Effector CD8-positive, alpha-beta T cell (primary cell): Measurements from ENCODE around the gene RAD18.

Experiments used
- DNase-seq: peaks from one replicate; lab custom pipeline; 2025; lab: John Stamatoyannopoulos, UW

Gene RAD18

DNA sequence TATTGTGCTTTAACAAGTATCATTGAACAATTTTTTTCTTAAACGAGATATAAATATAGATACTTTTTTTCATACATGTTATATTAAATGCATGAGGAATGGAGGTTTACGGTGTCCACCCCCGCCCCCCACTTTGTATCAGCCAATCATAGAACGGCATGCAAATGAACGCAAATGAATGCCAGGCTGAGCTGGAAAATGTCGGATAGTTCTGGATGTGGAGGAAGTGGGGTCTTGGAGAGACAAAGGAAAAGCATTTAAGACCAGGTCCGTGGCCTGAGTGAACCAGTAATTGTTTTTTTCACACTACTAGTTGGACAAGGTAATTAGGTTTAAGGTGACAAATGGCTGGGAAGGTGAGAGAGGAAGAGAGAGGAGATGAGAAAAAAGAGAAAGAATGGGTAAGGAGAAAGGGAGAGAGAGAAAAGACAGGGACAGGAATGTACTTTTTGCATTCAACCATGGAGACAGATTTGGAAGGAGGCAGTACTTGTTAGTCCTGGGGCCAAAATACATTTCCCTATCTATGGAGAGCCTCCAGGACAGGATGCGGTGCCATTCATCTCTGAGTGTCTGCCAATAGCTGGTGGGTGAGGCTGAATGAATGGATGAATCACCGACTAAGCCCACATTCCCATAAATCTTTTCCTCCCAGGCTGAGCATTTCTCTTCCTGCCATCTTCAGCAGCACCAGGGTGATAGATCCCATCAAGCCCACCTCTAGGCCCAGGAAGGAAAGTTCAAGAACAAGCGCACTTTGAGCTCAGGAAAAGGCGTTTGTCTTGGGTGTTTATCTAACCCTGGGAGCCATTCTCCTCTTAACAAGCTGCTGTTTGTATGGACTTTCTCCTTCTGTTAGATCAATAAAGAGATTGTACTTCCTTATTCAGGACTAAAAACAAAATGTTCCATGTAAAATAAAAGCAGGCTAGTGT lies 1.4 kb upstream of the RAD18 start:
- no peak for DNase-seq

DNA sequence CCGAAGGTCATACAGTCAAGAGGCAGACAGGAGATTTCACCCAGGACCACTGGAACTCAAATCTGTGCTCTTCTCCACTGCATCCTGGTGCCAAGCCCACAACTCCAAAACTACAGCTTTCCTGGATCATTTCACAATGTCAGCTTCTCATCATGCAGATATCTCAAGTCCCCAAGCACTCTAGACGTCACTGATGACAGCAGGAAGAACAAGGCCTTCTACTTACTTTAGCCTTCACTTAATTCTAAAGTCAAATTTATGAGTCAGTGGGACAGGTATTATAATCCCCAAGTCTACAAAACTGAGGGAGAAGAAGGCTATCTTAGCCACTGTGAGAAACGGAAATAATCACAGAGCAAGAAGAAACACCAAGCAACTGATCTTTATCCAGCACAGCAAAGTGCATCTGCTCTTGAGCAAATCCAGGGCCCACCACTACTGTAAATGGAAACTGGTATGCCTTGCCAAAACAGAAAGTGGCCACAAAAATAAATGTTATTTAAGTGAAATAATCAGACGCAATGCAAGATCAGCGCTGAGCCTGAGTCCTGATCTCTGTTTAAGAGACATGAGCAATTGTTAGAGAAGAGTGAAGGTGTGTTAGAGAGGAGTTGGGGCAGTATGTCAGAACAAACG lies 928 bp downstream of the RAD18 start:
- DNase-seq, result no peak

DNA sequence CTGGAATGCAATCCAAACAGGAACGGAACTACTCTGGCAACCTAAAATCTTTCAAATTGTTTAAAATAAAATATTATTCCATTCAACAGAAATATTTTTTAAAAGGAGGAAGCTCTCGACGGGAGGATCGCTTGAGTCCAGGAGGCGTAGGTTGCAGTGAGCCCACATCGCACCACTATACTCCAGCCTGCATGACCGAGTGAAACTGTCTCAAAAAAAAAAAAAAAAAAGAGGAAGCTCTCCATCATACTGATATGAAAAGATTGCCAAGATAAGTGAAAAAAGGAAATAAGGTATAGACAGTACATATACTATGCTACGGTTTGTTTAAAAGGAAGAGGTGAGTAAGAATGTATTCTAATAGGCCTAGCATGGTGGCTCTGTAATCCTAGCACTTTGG lies 3.6 kb downstream of the RAD18 start:
- DNase-seq, result no peak

GRCh38 chr3:8954938-8955763 lies 8.1 kb downstream of the RAD18 start:
- DNase-seq, result no peak

- DNase-seq, result no peak
These were observed 10.0 kb downstream of the RAD18 start for GRCh38 chr3:8953313-8953712.

- no peak for DNase-seq
These were observed 11.1 kb downstream of the RAD18 start for GRCh38 chr3:8952130-8952529.

- no peak for DNase-seq
These were observed 17.2 kb downstream of the RAD18 start for GRCh38 chr3:8945890-8946600.

DNA sequence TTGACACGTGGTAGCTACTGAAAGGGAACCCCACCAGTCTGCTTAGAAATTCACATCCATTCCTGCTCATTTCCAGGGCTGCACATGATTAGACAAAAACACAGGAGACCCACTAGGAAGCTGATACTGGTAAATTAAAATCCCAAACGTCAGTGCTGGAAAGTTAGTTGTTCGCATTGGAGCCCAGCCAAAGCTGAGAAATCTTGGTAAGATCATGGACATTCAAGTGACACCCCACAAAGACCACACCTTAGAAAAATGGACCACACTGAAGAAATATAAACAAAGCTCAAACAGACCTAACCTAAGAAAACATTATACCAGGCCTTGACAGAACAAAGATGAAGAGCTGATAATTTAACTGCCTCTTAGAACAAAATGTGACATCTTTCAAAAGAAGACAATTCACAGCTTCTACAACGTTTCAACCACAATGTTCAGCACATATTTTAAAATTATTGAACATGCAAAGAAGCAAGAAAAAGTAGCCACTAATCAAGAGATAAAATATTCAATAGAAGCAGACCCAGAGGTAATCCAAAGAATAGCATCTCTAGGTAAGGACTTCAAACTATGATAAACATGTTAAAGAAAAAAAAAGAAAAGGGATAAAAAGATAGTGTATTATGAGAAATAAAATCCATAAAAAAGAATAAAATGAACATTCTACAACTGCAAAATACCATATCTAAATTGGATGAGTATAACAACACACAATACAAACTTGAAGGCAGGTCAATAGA lies 20.4 kb downstream of the RAD18 start:
- no peak for DNase-seq

DNA sequence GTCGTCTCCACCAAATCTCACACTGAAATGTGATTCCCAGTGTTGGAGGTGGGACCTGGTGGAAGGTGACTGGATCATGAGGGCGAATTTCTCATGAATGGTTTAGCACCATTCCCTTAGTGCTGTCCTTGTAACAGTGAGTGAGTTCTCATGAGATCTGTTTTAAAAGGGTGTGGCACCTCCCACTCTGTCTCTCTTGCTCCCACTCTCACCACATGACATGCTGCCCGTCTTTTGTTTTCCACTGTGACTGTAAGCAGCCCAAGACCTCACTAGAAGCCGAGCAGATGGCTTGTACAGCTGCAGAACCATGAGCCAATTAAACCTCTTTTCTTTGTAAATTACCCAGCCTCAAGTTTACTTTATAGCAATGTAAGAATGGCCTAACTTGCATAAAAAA lies 21.2 kb downstream of the RAD18 start:
- no peak for DNase-seq

DNA sequence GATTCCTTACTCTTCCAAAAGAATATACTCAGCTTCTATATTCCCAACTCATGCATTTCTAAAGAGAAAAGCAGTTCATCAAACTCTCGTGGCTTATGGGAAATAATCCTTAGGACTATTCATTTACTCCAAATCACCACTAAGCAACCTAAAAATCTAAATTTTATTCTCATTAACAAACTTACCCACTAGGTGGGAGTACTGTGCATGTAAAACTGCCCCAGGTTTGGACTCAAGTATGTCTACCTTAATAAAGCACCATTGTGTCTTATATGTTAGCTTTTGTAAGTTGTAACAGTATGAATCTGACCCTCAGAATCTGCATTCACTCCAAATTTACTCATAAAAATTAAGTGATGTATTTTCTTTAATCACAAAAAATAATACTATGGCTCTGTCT lies 25.3 kb downstream of the RAD18 start:
- DNase-seq, result no peak

DNA sequence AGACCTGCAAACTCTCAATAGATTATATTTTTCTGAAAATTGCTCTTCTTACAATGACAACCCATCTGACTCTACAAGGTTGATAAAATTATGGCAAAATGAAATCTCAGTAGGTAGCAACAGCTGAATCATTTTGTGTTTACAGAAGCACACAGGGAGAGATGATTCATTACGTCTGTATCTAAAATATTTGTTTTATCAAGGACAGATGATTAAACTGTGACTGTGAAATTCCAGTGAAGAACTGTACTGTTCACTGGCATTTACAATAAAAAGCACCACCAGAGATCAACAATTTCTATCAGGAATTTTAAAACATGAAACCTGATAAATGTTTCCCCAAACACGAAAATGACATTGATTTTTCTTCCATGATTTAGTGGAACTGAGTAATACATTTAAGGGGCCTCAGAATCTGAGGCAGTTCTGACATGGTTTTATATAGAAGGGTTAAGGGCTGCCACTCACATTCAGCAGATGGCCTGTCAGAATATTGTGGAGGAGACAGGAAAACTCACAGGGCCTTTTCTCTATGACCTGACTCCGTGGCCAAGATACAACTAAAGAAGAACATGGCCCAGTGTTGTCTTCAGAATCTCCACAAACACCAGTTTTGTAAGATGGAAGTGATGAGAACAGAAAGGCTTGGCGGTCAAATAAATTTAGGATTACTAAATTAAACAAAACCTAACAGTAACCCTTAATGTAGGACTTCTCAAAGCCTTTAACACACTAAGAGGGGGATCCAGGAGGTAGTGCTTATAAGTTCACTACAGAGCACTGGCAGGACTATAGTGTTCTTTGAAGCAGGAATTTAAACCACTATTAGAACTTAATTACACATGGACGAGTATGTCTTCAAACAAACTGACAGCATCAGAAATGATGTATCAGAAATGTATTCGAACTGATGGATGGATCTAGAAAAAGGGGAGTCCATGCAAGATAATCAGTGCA lies 25.9 kb downstream of the RAD18 start:
- DNase-seq, result no peak

- DNase-seq, result no peak
These were observed 30.8 kb downstream of the RAD18 start for GRCh38 chr3:8932507-8932906.

GRCh38 chr3:8931342-8931741 lies 31.9 kb downstream of the RAD18 start:
- no peak for DNase-seq

DNA sequence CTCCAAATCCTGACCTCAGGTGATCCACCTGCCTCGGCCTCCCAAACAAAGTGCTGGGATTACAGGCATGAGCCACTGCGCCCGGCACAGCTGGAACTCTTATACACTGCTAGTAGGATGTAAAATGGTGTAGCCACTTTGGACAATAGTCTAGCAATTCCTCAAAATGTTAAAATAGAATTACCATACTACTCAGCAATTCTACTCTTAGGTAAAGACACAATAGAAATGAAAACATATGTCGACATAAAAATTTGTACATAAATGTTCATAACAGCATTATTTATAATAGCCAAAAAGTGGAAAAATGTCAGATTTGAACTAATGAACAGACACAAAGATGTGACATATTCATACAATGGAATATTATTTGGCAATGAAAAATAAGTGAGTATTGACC lies 33.4 kb downstream of the RAD18 start:
- no peak for DNase-seq

GRCh38 chr3:8914491-8914890 lies 48.8 kb downstream of the RAD18 start:
- no peak for DNase-seq

GRCh38 chr3:8911781-8912180 lies 51.5 kb downstream of the RAD18 start:
- DNase-seq, result no peak

GRCh38 chr3:8909160-8909559 lies 54.1 kb downstream of the RAD18 start:
- no peak for DNase-seq

DNA sequence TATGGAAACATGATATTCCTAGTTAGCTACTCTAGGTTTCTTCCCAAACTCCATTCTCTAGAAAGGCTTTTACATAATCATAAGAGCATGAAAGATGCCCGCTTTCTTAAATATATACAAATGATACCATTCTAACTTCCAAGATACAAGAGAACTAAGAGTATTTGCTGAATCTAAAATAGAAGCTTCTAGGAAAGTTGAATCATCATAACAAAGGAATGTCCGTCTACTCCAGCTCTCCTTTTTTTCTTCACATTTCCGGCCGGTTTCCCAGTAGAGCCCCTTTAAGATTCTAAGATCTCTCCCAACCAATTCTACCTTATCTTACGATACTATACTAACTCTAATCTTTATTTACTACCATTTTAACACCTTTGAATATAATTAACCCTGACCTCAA lies 60.1 kb downstream of the RAD18 start:
- no peak for DNase-seq

DNA sequence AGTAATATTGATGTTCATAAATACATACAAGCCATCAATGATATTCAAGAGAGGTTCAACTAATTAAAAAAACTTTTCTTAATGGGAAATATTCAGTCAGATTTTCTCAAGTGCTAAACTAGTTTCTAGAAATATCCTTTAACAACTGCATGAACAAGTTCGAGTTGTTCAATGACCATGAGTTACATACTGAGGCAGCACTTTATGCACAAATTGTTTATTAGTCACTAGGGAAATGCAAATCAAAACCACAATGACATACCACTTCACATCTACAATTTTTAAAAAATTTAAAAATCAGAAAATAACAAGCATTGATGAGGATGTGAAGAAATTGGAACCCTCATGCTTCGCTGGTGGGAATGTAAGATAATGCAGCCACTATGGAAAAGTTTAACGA lies 62.4 kb downstream of the RAD18 start:
- no peak for DNase-seq

DNA sequence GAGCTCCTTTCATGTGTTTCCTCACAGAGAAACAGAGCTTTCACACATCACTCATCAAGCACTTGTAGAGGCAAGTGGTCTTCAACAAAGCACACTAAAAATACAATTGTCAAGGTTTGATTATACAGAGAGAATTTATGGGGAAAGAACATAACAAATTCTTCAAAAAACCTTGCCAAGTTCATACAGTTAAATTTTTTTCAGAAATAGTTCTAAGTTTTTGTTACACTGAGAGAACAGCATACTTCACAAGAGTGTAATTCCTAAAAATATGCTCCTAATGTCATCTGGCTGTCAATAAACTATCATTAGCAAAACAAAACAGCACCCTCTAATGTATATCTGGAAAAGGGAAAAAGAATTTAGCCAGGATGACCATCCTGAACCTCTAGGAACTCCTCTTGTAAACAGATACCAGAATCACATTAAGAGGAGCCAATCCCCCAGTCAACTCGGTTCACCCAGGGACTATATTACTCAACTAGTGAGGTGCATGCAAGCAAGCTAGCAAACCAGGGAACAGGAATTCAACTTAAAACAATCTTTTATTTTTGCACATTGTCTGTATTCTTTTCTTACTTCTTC lies 63.3 kb downstream of the RAD18 start:
- DNase-seq, result no peak
